Esophagus muscularis mucosa (tissue), 4 donors: ENCODE results near the gene CYB561. TPM values are rescaled to one million over a fixed set of nuclear protein-coding genes. Genes with fewer than 3 reads are reported as not detected.

Source experiments
- DNase-seq: peaks from one replicate; pipeline ENCODE4 v3.0.0-alpha.2; 2017; ENCODE audit errors: extremely low spot score
- H3K27ac ChIP-seq, 4 donors: fragments of 200-600 bp; sonication (generic); replicated peaks in 1 of 4; 1 replicate in 3 of 4; 2 replicates in 1 of 4; pipeline ENCODE4 v1.5.1; 2016 to 2019; ENCODE audit warnings: mild to moderate bottlenecking in 1 of 4
- H3K27me3 ChIP-seq, 4 donors: fragments of 200-600 bp; sonication (generic); one replicate each; pipeline versions ENCODE4 v1.5.1 to v1.6.0; 2016 to 2019
- H3K36me3 ChIP-seq, 4 donors: fragments of 200-600 bp; sonication (generic); one replicate each; pipeline ENCODE4 v1.5.1; 2016 to 2019
- H3K4me1 ChIP-seq, 4 donors: fragments of 200-600 bp; sonication (generic); one replicate each; pipeline ENCODE4 v1.5.1; 2016 to 2019
- H3K4me3 ChIP-seq, 4 donors: fragments of 200-600 bp; sonication (generic); 1 replicate in 2 of 4; 2 replicates in 2 of 4; pipeline ENCODE4 v1.5.1; 2016 to 2019; ENCODE audit warnings: mild to moderate bottlenecking in 4 of 4, moderate library complexity in 1 of 4
- H3K9me3 ChIP-seq, 4 donors: fragments of 200-600 bp; sonication (generic); 1 replicate in 3 of 4; 2 replicates in 1 of 4; pipeline ENCODE4 v1.5.1; 2016 to 2019
- EP300 ChIP-seq: sonication (generic); formaldehyde crosslinking; IDR thresholded peaks from one replicate; pipeline ENCODE4 v1.6.1; 2017; ENCODE audit warnings: antibody characterized with exemption
- POLR2A ChIP-seq: fragments of 450-650 bp; IDR thresholded peaks from one replicate; pipeline ENCODE4 v1.6.1; 2017; ENCODE audit warnings: antibody characterized with exemption, moderate library complexity, mild to moderate bottlenecking, low read depth
- POLR2AphosphoS5 ChIP-seq, 2 donors: sonication (generic); formaldehyde crosslinking; IDR thresholded peaks; one replicate each; pipeline ENCODE4 v1.6.1; 2017; ENCODE audit warnings: antibody characterized with exemption in 2 of 2
- WGBS: methylation state at CpG from one replicate; pipeline ENCODE4 v1.1.5; 2018; 5-methylcytosine and 5-hydroxymethylcytosine counted together
- intact Hi-C: fragments of 100-400 bp; cut with DNase I; formaldehyde crosslinking; loops from one replicate; pipeline ENCODE4 v1.15.1; 2023
- total RNA-seq, 4 donors: library from RNA; depleted of rRNA; stranded (reverse); fragments of >200 nt; gene quantifications; one replicate each; pipeline versions ENCODE4 v1.1.0 to v1.2.1, GENCODE V29; 2016
- TF ChIP-seq, protein P1 (sequence below), 3 experiments: fragments of 200-600 bp in 2 of 3; fragments of 450-650 bp in 1 of 3; sonication (generic) in 2 of 3; IDR thresholded peaks; one replicate each; pipeline ENCODE4 v1.5.1; 2017 to 2019; ENCODE audit warnings: antibody characterized with exemption in 3 of 3, mild to moderate bottlenecking in 2 of 3, moderate library complexity in 1 of 3

Gene CYB561
- total RNA-seq, 4 donors from 2014 or later: 8.8 to 17.0 (median 13.2) TPM

DNA sequence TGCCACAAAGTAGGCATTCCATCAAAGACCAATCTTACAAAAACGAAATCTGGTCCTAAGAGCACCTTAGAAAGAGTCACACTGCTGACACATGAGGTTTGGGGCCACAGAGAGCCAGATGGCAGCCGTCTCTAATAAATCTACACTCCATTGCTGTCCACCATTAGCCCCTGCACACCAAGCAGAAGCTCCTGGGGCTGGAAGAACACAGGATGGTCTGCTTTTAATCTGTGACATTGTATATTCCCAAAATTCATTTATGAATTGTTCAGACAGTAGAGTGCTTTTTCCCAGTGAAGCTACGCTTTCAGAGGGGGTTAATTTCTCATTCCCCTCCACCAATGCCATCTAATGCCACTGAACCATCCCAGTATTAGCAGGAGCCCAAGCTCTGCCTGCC, 1.6 kb downstream of the CYB561 start:
- Histone ChIP-seq H3K4me1 (peaks cover 34 to 49% (median 42%) of the 10 kb centered on the region in 4 donors), H3K27me3 (no peaks in the 10 kb centered on the region), H3K36me3 (no peaks in the 10 kb centered on the region), H3K4me3 (no peak overlapping the region), H3K9me3 (no peaks in the 10 kb centered on the region), H3K27ac (no peak overlapping the region)
- 86% methylated on average over 3 of the region's 3 CpGs for WGBS
- no peak for TF ChIP-seq POLR2A
- intact Hi-C loops: no loop called here
- DNase-seq: no peak

DNA sequence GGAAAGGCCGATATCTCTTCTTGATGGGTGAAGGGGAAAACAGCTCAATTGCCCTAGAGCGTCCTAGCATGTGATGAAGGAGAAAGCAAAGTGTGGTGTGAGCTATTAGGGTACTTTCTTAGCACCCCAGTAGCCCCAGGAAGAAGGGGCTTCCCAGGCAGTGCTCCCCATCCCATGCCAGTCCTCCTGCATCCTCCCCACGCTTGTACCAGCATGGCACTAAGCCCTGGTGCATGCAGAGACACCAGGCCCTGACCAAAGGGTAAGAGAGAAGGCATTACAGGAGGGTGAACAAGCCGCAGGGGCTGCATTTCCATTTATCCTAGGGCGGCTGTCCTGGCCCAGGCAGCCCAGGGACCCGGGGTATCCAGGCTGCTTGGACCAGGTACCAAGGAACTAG, 3.1 kb downstream of the CYB561 start:
- H3K9me3 ChIP-seq: no peaks in the 10 kb centered on the region
- H3K36me3 ChIP-seq: no peaks in the 10 kb centered on the region
- H3K27me3 ChIP-seq: peaks cover 0 to 9% (median 0%) of the 10 kb centered on the region in 4 donors
- peaks cover 38 to 59% (median 53%) of the 10 kb centered on the region in 4 donors for H3K4me1 ChIP-seq
- no peak overlapping the region for H3K4me3 ChIP-seq
- TF ChIP-seq, protein P1, sequence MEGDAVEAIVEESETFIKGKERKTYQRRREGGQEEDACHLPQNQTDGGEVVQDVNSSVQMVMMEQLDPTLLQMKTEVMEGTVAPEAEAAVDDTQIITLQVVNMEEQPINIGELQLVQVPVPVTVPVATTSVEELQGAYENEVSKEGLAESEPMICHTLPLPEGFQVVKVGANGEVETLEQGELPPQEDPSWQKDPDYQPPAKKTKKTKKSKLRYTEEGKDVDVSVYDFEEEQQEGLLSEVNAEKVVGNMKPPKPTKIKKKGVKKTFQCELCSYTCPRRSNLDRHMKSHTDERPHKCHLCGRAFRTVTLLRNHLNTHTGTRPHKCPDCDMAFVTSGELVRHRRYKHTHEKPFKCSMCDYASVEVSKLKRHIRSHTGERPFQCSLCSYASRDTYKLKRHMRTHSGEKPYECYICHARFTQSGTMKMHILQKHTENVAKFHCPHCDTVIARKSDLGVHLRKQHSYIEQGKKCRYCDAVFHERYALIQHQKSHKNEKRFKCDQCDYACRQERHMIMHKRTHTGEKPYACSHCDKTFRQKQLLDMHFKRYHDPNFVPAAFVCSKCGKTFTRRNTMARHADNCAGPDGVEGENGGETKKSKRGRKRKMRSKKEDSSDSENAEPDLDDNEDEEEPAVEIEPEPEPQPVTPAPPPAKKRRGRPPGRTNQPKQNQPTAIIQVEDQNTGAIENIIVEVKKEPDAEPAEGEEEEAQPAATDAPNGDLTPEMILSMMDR (IDR thresholded peaks at IDR 0.05): no peak
- no peak for TF ChIP-seq POLR2AphosphoS5 (IDR thresholded peaks at IDR 0.05)
- TF ChIP-seq POLR2A: no peak
- no peak for TF ChIP-seq EP300
- WGBS: 94% methylated on average over 6 of the region's 6 CpGs
- DNase-seq: no peak
- intact Hi-C loops: no loop called here
- no peak overlapping the region for H3K27ac ChIP-seq

DNA sequence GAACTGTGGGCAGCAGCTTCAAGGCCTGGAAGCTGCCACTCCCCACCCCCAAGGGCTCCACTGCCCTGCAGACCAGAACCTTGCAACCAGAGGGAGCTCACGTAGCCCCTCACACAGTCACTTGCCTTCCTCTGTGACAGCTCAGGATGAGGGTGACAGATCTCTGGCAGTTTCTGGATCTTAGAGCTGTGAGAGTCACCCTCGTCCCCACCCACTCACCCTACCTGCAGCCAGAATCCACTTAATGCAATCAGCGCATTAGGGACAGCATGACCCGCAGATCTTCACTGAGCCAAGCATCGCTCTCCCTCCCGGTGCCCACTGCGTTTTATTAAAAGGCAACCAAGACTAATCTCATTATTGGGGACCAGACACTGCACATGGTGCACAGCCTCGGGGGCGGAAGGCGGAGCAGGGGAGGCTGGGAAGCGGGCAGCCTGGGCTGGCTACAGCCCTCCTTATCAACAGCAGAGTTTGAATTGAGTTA, 3.5 kb downstream of the CYB561 start:
- no peak for TF ChIP-seq POLR2A
- TF ChIP-seq EP300: no peak
- TF ChIP-seq, protein P1 (IDR thresholded peaks at IDR 0.05): no peak
- TF ChIP-seq POLR2AphosphoS5 (IDR thresholded peaks at IDR 0.05): no peak
- Histone ChIP-seq H3K36me3 (no peaks in the 10 kb centered on the region), H3K9me3 (no peaks in the 10 kb centered on the region), H3K27me3 (peaks cover 0 to 9% (median 0%) of the 10 kb centered on the region in 4 donors), H3K27ac (no peak overlapping the region), H3K4me3 (no peak overlapping the region), H3K4me1 (peaks cover 34 to 59% (median 53%) of the 10 kb centered on the region in 4 donors)
- 90% methylated on average over 9 of the region's 11 CpGs for WGBS
- intact Hi-C loops: no loop called here
- no peak for DNase-seq

DNA sequence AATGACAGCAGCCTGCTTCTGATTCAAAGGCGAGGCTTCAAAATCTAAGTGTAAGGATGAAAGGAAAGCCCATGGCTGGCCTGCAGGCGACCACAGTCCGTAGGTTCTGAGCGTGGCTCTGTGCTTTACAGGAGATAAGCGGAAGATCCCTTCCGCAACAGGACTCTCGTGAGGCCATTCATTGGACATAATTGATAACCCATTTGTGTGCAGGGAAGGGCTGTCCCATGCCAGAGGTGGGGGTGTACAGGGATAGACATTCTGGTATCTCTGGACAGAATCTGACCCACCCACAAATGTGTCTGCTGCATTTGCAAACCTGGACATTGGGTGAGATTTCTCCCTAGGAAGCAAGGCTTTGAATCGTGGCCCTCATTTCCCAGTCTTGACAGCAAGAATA, 4.0 kb downstream of the CYB561 start:
- intact Hi-C loops: no loop called here
- WGBS: 92% methylated on average over 8 of the region's 8 CpGs
- Histone ChIP-seq H3K27ac (no peak overlapping the region), H3K27me3 (peaks cover 0 to 9% (median 0%) of the 10 kb centered on the region in 4 donors), H3K9me3 (no peaks in the 10 kb centered on the region), H3K36me3 (no peaks in the 10 kb centered on the region), H3K4me3 (no peak overlapping the region), H3K4me1 (peaks cover 29 to 59% (median 53%) of the 10 kb centered on the region in 4 donors)
- TF ChIP-seq POLR2AphosphoS5 (IDR thresholded peaks at IDR 0.05) (no peak), POLR2A (no peak), EP300 (no peak)
- TF ChIP-seq, protein P1 (IDR thresholded peaks at IDR 0.05): no peak
- DNase-seq: no peak

DNA sequence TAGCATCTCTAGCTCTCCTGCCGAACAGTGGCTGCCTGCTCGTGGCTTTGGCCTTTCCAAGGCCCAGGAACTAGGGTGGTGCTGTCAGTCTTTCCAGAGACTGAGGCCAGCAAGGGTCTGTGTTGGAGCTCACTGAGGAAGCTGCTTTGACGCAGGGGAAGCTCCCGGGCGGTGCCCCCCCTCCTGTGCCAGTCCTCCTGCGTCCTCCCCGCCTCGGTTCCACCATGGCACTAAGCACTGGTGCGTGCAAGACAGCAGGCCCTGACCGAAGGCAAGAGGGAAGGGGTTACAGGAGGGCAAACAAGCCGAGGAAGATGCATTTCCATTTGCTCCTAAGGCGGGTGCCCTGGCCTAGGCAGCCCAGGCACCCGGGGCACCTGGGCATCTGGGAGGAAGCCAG, 4.5 kb downstream of the CYB561 start:
- Histone ChIP-seq H3K9me3 (no peaks in the 10 kb centered on the region), H3K27me3 (peaks cover 0 to 9% (median 0%) of the 10 kb centered on the region in 4 donors), H3K4me1 (peaks cover 24 to 59% (median 53%) of the 10 kb centered on the region in 4 donors), H3K27ac (no peak overlapping the region), H3K4me3 (no peak overlapping the region), H3K36me3 (no peaks in the 10 kb centered on the region)
- 87% methylated on average over 5 of the region's 13 CpGs for WGBS
- TF ChIP-seq POLR2AphosphoS5 (IDR thresholded peaks at IDR 0.05) (no peak), POLR2A (no peak), EP300 (no peak)
- TF ChIP-seq, protein P1 (IDR thresholded peaks at IDR 0.05): no peak
- no peak for DNase-seq
- intact Hi-C loops: no loop called here
